RWPE1 (cell line): Measurements from ENCODE around the gene FNDC4.

ENCODE experiments used
- CTCF ChIA-PET: fragments of 350-600 bp; sonication (Branson Sonifier 250); formaldehyde crosslinking; extraction: SDS; loops from one replicate; lab custom pipeline; 2021; lab: Yijun Ruan, JAX
- POLR2A ChIA-PET: fragments of 400-600 bp; formaldehyde crosslinking; extraction: SDS; loops from one replicate; lab custom pipeline; 2020; ENCODE audit warnings: antibody characterized with exemption; ENCODE audit not compliant: low non-redundant PET; lab: Yijun Ruan, JAX
- DNase-seq: peaks from one replicate; pipeline ENCODE4 v3.0.0; 2012; ENCODE audit warnings: low spot score
- H3K27ac ChIP-seq: fragments of 450-650 bp; 2 replicates; pipeline ENCODE4 v1.5.1; 2017
- TF ChIP-seq, protein P1 (sequence below): fragments of 450-650 bp; conservative IDR thresholded peaks from 2 replicates; pipeline ENCODE4 v1.5.1; 2017; ENCODE audit warnings: low read depth, mild to moderate bottlenecking

Gene FNDC4

GRCh38 chr2:27485496-27485895 lies 9.5 kb downstream of the FNDC4 start:
- TF ChIP-seq, protein P1, sequence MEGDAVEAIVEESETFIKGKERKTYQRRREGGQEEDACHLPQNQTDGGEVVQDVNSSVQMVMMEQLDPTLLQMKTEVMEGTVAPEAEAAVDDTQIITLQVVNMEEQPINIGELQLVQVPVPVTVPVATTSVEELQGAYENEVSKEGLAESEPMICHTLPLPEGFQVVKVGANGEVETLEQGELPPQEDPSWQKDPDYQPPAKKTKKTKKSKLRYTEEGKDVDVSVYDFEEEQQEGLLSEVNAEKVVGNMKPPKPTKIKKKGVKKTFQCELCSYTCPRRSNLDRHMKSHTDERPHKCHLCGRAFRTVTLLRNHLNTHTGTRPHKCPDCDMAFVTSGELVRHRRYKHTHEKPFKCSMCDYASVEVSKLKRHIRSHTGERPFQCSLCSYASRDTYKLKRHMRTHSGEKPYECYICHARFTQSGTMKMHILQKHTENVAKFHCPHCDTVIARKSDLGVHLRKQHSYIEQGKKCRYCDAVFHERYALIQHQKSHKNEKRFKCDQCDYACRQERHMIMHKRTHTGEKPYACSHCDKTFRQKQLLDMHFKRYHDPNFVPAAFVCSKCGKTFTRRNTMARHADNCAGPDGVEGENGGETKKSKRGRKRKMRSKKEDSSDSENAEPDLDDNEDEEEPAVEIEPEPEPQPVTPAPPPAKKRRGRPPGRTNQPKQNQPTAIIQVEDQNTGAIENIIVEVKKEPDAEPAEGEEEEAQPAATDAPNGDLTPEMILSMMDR = no peak
- no peak for DNase-seq
- ChIA-PET POLR2A (no interaction called here), CTCF (no interaction called here)
- H3K27ac ChIP-seq = no peak overlapping the region

GRCh38 chr2:27471961-27472360 lies 23.0 kb downstream of the FNDC4 start:
- H3K27ac ChIP-seq = no peak overlapping the region
- no peak for DNase-seq
- TF ChIP-seq, protein P1 = no peak
- POLR2A ChIA-PET = no interaction called here
- CTCF ChIA-PET = no interaction called here

GRCh38 chr2:27464443-27464842 lies 30.6 kb downstream of the FNDC4 start:
- no peak overlapping the region for H3K27ac ChIP-seq
- TF ChIP-seq, protein P1 = no peak
- ChIA-PET POLR2A (no interaction called here), CTCF (no interaction called here)
- DNase-seq = no peak

DNA sequence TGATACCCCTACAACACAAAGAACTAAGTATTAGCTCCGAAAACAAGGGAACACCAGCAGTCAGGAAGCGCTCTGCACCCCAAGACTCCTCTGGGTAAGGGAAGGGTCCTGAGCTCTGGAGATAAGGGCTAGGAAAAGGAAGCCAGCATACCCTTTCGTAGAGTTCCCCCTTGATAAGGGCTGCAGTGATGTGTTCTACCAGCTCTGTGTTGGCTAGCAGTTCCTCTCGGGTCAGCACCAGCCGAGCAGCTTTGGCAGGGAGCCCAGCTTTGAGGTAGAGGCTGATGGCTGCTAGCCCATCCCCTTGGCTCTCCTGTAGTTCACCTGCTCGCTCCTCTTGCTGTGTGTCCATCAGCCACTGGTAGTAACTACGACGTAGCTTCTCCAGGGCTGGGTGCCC lies 33.9 kb downstream of the FNDC4 start:
- no peak overlapping the region for H3K27ac ChIP-seq
- ChIA-PET CTCF (no interaction called here), POLR2A (no interaction called here)
- TF ChIP-seq, protein P1 = no peak
- no peak for DNase-seq

DNA sequence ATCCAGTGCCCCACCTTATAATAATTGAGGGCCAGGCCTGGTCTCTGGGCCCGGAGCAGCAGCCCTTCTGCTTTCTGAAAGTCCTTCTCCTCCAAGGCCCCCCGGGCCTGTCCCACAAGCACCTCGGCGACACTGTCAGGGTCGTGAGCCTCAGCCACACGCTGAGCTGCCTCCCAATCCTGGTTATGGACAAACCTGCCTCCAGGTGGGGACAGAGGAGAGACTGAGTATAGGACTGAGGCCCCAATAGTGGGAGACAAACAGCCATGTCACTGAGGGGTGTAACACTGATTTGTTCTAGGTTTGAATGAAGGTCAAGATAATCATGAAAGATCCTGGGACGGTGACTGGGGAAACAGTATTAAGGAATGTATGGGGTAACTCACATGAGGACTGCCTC lies 41.0 kb downstream of the FNDC4 start:
- TF ChIP-seq, protein P1 = no peak
- ChIA-PET CTCF (interaction anchor here (0.7 kb wide), 1 partner anchor 151 kb away, joined by 4 read pairs; no protein-coding TSS in a partner anchor), POLR2A (no interaction called here)
- no peak for DNase-seq
- H3K27ac ChIP-seq = no peak overlapping the region

DNA sequence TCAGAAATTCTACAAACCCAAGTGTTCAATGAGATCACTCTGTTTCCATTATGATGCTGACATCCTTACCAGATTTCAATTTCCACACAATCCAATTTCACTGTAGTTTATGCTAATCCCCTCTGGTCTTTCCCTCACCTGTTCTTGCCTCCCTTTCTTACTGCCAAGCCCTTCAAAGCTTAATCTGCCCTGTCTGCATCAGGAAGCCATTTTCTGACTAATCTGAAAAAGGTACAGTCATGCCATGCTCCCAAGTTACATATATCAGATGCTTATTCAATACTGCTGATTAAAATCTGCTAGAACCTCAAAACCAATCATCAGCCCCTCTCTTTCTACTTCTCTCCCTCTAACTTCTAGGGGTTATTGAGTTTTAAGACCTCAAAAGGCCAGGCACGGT lies 43.9 kb downstream of the FNDC4 start:
- H3K27ac ChIP-seq = no peak overlapping the region
- POLR2A ChIA-PET = no interaction called here
- CTCF ChIA-PET = no interaction called here
- no peak for DNase-seq
- TF ChIP-seq, protein P1 = no peak
